ENCODE data around the gene XAB2.

Gene XAB2

GRCh38 chr19:7629347-7630054 lies at the start of gene XAB2, which contains the start of gene PET100:
XAB2 (minus strand) TSS chr19:7629545; CDS start chr19:7629527, 18 bp downstream.
PET100 (plus strand) TSS chr19:7629793; CDS start chr19:7629834, 41 bp downstream.
- DNase-seq (ENCODE audit: low spot score), result peak; percentile 99
- no peak for TF ChIP-seq CTCF (IDR thresholded peaks at IDR 0.05; ENCODE audit: extremely low read depth, missing control alignments)

GRCh38 chr19:7677669-7678311 lies 48.4 kb upstream of the XAB2 start:
- no peak for DNase-seq (ENCODE audit: low spot score)
- no peak for TF ChIP-seq CTCF (IDR thresholded peaks at IDR 0.05; ENCODE audit: extremely low read depth, missing control alignments)

- no peak for DNase-seq (ENCODE audit: low spot score)
Measured at GRCh38 chr19:7676854-7677253, 47.5 kb upstream of the XAB2 start, which contains the start of gene MCEMP1. MCEMP1 (plus strand) TSS chr19:7677090; CDS start chr19:7677121, 31 bp downstream.

GRCh38 chr19:7676376-7676775 lies 47.0 kb upstream of the XAB2 start:
- no peak for DNase-seq (ENCODE audit: low spot score)
- TF ChIP-seq CTCF (IDR thresholded peaks at IDR 0.05; ENCODE audit: extremely low read depth, missing control alignments), result no peak

More at GRCh38 chr19:7676854-7677253, 47.5 kb upstream of the XAB2 start, which contains the start of gene MCEMP1:
- TF ChIP-seq CTCF (IDR thresholded peaks at IDR 0.05; ENCODE audit: extremely low read depth, missing control alignments), result no peak

- TF ChIP-seq CTCF (IDR thresholded peaks at IDR 0.05; ENCODE audit: extremely low read depth, missing control alignments), result no peak
- DNase-seq (ENCODE audit: low spot score), result no peak
Measured at GRCh38 chr19:7674010-7675005, 45.0 kb upstream of the XAB2 start.

- no peak for TF ChIP-seq CTCF (IDR thresholded peaks at IDR 0.05; ENCODE audit: extremely low read depth, missing control alignments)
- no peak for DNase-seq (ENCODE audit: low spot score)
Measured at GRCh38 chr19:7672522-7672921, 43.2 kb upstream of the XAB2 start.
